Measurements from ENCODE around the gene IQSEC1.

Gene IQSEC1

GRCh38 chr3:12953201-12953995 lies 119.8 kb downstream of the IQSEC1 start:
- no peak for DNase-seq (ENCODE audit: extremely low read depth, low read depth)
- TF ChIP-seq, protein P1, sequence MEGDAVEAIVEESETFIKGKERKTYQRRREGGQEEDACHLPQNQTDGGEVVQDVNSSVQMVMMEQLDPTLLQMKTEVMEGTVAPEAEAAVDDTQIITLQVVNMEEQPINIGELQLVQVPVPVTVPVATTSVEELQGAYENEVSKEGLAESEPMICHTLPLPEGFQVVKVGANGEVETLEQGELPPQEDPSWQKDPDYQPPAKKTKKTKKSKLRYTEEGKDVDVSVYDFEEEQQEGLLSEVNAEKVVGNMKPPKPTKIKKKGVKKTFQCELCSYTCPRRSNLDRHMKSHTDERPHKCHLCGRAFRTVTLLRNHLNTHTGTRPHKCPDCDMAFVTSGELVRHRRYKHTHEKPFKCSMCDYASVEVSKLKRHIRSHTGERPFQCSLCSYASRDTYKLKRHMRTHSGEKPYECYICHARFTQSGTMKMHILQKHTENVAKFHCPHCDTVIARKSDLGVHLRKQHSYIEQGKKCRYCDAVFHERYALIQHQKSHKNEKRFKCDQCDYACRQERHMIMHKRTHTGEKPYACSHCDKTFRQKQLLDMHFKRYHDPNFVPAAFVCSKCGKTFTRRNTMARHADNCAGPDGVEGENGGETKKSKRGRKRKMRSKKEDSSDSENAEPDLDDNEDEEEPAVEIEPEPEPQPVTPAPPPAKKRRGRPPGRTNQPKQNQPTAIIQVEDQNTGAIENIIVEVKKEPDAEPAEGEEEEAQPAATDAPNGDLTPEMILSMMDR (IDR thresholded peaks at IDR 0.05; ENCODE audit: low read depth, low read length) = no peak

- no peak for DNase-seq (ENCODE audit: extremely low read depth, low read depth)
- TF ChIP-seq, protein P1 (IDR thresholded peaks at IDR 0.05; ENCODE audit: low read depth, low read length) = no peak
Observed at GRCh38 chr3:12952343-12953200, 120.7 kb downstream of the IQSEC1 start.

GRCh38 chr3:12948891-12949711 lies 124.1 kb downstream of the IQSEC1 start:
- DNase-seq (ENCODE audit: extremely low read depth, low read depth) = no peak
- TF ChIP-seq, protein P1 (IDR thresholded peaks at IDR 0.05; ENCODE audit: low read depth, low read length) = no peak; the same call in 1 of the 2 replicates

DNA sequence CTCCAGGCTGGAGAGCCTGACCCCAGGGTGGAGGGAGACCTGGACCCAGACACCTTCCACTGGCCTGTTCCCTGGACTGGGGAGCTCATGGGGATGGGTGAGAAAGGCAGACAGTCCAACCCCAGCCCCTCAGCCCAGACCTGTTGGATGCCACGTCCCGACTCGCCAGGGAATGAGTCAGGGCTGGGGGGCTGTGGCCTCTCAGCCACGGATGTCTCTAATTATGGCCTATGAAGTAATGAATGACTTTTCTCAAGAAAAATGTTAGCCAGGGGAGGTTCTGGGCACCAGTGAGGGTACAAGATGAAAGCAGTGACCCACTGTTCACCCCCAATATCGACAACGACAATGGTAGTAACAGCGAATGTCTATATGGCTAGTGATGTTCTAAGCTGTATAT lies 124.9 kb downstream of the IQSEC1 start:
- TF ChIP-seq, protein P1 (IDR thresholded peaks at IDR 0.05; ENCODE audit: low read depth, low read length) = no peak
- no peak for DNase-seq (ENCODE audit: extremely low read depth, low read depth)

DNA sequence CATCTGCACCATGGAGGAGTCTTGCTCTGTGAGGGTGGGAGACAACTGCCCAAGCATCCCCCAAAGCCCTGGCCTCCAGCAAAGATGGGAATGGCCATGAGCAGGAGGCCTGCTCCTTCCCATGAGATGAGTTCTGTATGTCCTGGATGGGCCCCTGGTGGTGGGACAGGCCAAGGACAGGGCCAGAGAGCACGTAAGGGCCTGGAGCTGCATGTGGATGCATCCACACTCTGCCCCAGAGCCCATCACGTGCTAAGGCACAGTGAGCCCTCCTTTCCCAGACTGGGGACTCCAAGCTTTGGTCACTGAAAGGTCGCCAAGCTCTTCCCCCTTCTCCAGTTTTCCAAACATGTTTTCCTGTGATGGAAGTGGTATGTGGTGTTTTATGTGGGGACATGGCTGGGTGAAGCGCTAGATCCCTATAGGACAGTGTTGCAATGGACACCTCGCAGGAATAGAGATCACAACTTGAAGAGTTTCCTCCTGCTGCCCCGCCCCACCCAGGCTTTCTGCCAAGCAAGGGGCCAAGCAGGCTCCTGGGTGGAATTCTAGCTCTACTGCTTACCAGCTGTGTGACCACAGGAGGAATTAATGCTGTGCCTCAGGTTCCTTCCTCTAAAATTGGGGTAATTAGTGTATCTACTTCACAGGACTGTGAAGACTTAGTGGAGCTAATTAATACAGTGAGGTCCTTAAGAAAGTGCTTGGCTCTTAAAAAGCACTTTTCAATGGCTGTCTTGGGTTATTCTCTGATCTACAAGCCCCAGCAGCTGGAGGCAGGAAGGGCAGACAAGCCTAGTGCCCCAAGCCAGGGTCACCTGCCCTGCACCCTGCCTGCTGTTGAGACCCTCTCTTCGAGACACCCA lies 125.5 kb downstream of the IQSEC1 start:
- DNase-seq (ENCODE audit: extremely low read depth, low read depth) = peak; percentile 42
- TF ChIP-seq, protein P1 (IDR thresholded peaks at IDR 0.05; ENCODE audit: low read depth, low read length) = no peak; the same call in 1 of the 2 replicates

DNA sequence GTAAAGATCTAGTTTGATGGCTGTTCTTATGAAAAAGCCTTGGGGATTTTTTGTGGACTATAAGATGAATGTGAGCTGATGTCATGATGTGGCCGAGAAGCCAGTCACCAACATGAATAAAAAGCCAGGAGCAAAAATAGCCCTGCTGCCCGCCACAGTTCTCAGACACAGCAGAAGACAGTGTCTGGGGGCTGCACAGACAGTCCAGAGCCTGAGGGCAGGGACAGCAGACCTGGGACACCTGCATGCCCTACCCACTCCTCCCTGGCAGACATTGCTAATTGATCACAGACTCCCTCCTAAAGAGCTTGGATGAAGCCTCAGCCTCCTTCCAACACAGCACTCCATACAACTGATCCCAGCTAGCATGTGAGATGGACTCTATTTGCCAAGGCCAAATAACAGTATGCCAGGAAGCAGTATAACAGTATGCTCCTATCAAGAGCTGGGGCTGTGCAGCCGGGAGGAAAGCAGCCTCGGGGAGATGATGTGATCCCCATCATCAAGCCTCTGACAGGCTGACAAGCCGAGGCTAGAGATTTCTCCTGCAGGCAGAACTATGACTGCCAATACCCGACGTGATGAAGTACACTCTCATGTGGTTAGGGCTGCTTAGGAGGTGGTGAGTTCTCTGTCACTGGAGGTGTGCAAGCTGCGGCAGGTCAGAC lies 126.4 kb downstream of the IQSEC1 start:
- no peak for DNase-seq (ENCODE audit: extremely low read depth, low read depth)
- TF ChIP-seq, protein P1 (IDR thresholded peaks at IDR 0.05; ENCODE audit: low read depth, low read length) = no peak

Data from AG09319 (cell line).